GM23338 (cell line): Measurements from ENCODE around the gene NR4A1. TPM values are rescaled to one million over a fixed set of nuclear protein-coding genes. Genes with fewer than 3 reads are reported as not detected.

ENCODE experiments used
- ATAC-seq: fragments of 200-7000 bp; cut with Tn5 transposase; 3 replicates; pipeline ENCODE4 v1.9.1; 2020
- DNase-seq: peaks from one replicate; pipeline ENCODE4 v3.0.0-alpha.2; 2015; ENCODE audit warnings: low spot score
- H2AFZ ChIP-seq: fragments of 200-600 bp; sonication (generic); 2 replicates; pipeline ENCODE4 v1.8.0; 2016; ENCODE audit warnings: antibody characterized with exemption, mild to moderate bottlenecking, moderate library complexity
- H3F3A ChIP-seq: fragments of 200-600 bp; sonication (generic); replicated peaks from 2 replicates; pipeline ENCODE4 v1.8.0; 2017; ENCODE audit warnings: antibody characterized with exemption, mixed run types, low read depth
- H3K27ac ChIP-seq: fragments of 200-600 bp; sonication (generic); 2 replicates; pipeline ENCODE4 v1.6.1; 2016; ENCODE audit warnings: low read depth
- H3K27me3 ChIP-seq: fragments of 200-600 bp; sonication (generic); 2 replicates; pipeline ENCODE4 v1.8.0; 2016; ENCODE audit warnings: mild to moderate bottlenecking, mixed run types, moderate library complexity; ENCODE audit not compliant: insufficient read depth
- H3K36me3 ChIP-seq: fragments of 200-600 bp; sonication (generic); 2 replicates; pipeline ENCODE4 v1.8.0; 2016; ENCODE audit warnings: mild to moderate bottlenecking; ENCODE audit not compliant: insufficient read depth
- H3K4me1 ChIP-seq: fragments of 200-600 bp; sonication (generic); 2 replicates; pipeline ENCODE4 v1.8.0; 2016; ENCODE audit warnings: mild to moderate bottlenecking, moderate library complexity; ENCODE audit not compliant: insufficient read depth
- H3K4me2 ChIP-seq: fragments of 200-600 bp; sonication (generic); 2 replicates; pipeline ENCODE4 v1.7.1; 2017; ENCODE audit warnings: mixed run types
- H3K4me3 ChIP-seq: fragments of 200-600 bp; sonication (generic); 2 replicates; pipeline ENCODE4 v1.6.1; 2016; ENCODE audit warnings: mixed run types
- H3K79me2 ChIP-seq: fragments of 200-600 bp; sonication (generic); replicated peaks from 2 replicates; pipeline ENCODE4 v1.8.0; 2017; ENCODE audit warnings: mild to moderate bottlenecking; ENCODE audit not compliant: insufficient read depth
- H3K9me2 ChIP-seq: fragments of 200-600 bp; sonication (generic); 2 replicates; pipeline ENCODE4 v1.8.0; 2017; ENCODE audit not compliant: insufficient read depth
- H4K20me1 ChIP-seq: fragments of 200-600 bp; sonication (generic); replicated peaks from 2 replicates; pipeline ENCODE4 v1.8.0; 2017; ENCODE audit warnings: mild to moderate bottlenecking; ENCODE audit not compliant: insufficient read depth
- H3K27ac Mint-ChIP-seq: 2 replicates; pipeline ENCODE4 v1.8.0; 2020; ENCODE audit warnings: inconsistent platforms, mild to moderate bottlenecking, moderate library complexity, mixed read lengths
- H3K27me3 Mint-ChIP-seq: 3 replicates; pipeline ENCODE4 v1.8.0; 2022; ENCODE audit warnings: low read depth, mild to moderate bottlenecking, moderate library complexity, mixed read lengths, inconsistent platforms; ENCODE audit not compliant: insufficient read depth, poor library complexity
- H3K36me3 Mint-ChIP-seq: 3 replicates; pipeline ENCODE4 v1.8.0; 2021; ENCODE audit warnings: low read depth, mild to moderate bottlenecking, inconsistent platforms, moderate library complexity, mixed read lengths
- H3K4me1 Mint-ChIP-seq: 3 replicates; pipeline ENCODE4 v1.8.0; 2020; ENCODE audit warnings: mild to moderate bottlenecking, inconsistent platforms, mixed read lengths
- H3K4me3 Mint-ChIP-seq: 3 replicates; pipeline ENCODE4 v1.8.0; 2021; ENCODE audit warnings: moderate library complexity, mild to moderate bottlenecking, inconsistent platforms, mixed read lengths
- H3K9me3 Mint-ChIP-seq: 3 replicates; pipeline ENCODE4 v1.8.0; 2020; ENCODE audit warnings: moderate library complexity, mild to moderate bottlenecking, inconsistent platforms, mixed read lengths
- CREB1 ChIP-seq: fragments of 250-450 bp; sonication (Bioruptor Pico); IDR thresholded peaks from 2 replicates; pipeline ENCODE4 v1.5.0; 2020; ENCODE audit warnings: low read depth, mild to moderate bottlenecking, moderate library complexity
- EZH2 ChIP-seq: fragments of 200-600 bp; sonication (generic); IDR thresholded peaks from one replicate; pipeline ENCODE4 v1.8.0; 2017; ENCODE audit warnings: antibody characterized with exemption, mild to moderate bottlenecking, low read depth; ENCODE audit not compliant: unreplicated experiment
- EZH2phosphoT487 ChIP-seq: fragments of 200-600 bp; sonication (generic); IDR thresholded peaks from one replicate; pipeline ENCODE4 v1.8.1; 2018; ENCODE audit warnings: antibody characterized with exemption; ENCODE audit not compliant: unreplicated experiment
- JUNB ChIP-seq: IDR thresholded peaks from one replicate; pipeline ENCODE4 v1.6.1; 2016; ENCODE audit warnings: antibody characterized with exemption; ENCODE audit not compliant: unreplicated experiment
- NANOG ChIP-seq: IDR thresholded peaks from 2 replicates; pipeline ENCODE4 v1.6.1; 2016; ENCODE audit warnings: antibody characterized with exemption, borderline replicate concordance
- POLR2AphosphoS5 ChIP-seq: IDR thresholded peaks from 2 replicates; pipeline ENCODE4 v1.6.1; 2016; ENCODE audit warnings: antibody characterized with exemption, low read depth
- STAT1 ChIP-seq: IDR thresholded peaks from one replicate; pipeline ENCODE4 v1.6.1; 2016; ENCODE audit warnings: antibody characterized with exemption; ENCODE audit not compliant: unreplicated experiment
- ZNF114 ChIP-seq: fragments of 250-450 bp; sonication (Bioruptor Pico); IDR thresholded peaks from 2 replicates; pipeline ENCODE4 v1.5.0; 2020; ENCODE audit warnings: mild to moderate bottlenecking, moderate library complexity
- ZNF331 ChIP-seq: fragments of 250-450 bp; sonication (Bioruptor Pico); IDR thresholded peaks from 2 replicates; pipeline ENCODE4 v1.5.0; 2020; ENCODE audit warnings: low read depth, mild to moderate bottlenecking, moderate library complexity
- polyA plus RNA-seq: library from polyadenylated mRNA; unstranded; fragments of >200 nt; fragmentation: Nextera tagmentation; extraction: Ambion mirVana; gene quantifications from 2 replicates; pipeline ENCODE4 v1.2.1, GENCODE V29; 2016
- total RNA-seq: library from RNA; depleted of rRNA; stranded (reverse); fragments of >200 nt; shearing (Covaris generic); gene quantifications from 2 replicates; pipeline ENCODE4 v1.2.3, GENCODE V29; 2014
- TF ChIP-seq, protein P1 (sequence below): fragments of 250-450 bp; sonication (Bioruptor Pico); IDR thresholded peaks from 2 replicates; pipeline ENCODE4 v1.5.0; 2020; ENCODE audit warnings: mild to moderate bottlenecking, moderate library complexity
- TF ChIP-seq, protein P2 (sequence below): IDR thresholded peaks from one replicate; pipeline ENCODE4 v1.6.1; 2018; ENCODE audit warnings: antibody characterized with exemption; ENCODE audit not compliant: unreplicated experiment
- TF ChIP-seq, protein P3 (sequence below), 2 experiments: fragments of 200-600 bp in 1 of 2; sonication (generic) in 1 of 2; conservative IDR thresholded peaks; 2 replicates each; pipeline versions ENCODE4 v1.5.1 to v1.6.1; 2016 to 2017; ENCODE audit warnings: antibody characterized with exemption in 2 of 2, low read depth in 2 of 2, mild to moderate bottlenecking in 2 of 2, moderate library complexity in 1 of 2
- TF ChIP-seq, protein P4 (sequence below): IDR thresholded peaks from 2 replicates; pipeline ENCODE4 v1.6.1; 2016; ENCODE audit warnings: antibody characterized with exemption

Gene NR4A1
- total and polyA plus RNA-seq, 2 experiments from 2014 or later: 7.5 to 19.1 TPM

DNA sequence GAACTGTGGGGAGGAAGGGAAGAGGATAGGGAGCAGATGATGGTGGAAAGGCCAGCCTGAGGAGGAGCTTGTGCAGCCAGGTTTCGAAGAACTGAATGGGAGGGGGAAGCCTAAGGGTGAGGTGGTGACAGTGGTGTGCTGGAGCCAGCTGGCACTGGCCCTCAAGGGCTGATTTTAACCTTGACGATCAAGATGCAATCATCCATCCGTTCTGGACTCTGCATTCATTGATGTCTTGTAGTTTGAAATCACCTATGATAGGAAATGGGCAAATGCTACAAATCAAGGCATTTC lies 15.8 kb downstream of the NR4A1 start:
- Mint-ChIP-seq H3K4me3 (no peak overlapping the region), H3K9me3 (no peaks in the 10 kb centered on the region), H3K27ac (no peak overlapping the region), H3K36me3 (no peaks in the 10 kb centered on the region; the same call in 1 of the 3 replicates), H3K27me3 (peaks cover 16% of the 10 kb centered on the region), H3K4me1 (peaks cover 17% of the 10 kb centered on the region)
- TF ChIP-seq POLR2AphosphoS5 (no peak), CREB1 (CRISPR knock-in tag) (no peak), EZH2phosphoT487 (no peak), STAT1 (no peak), ZNF114 (no peak), ZNF331 (CRISPR knock-in tag) (no peak), NANOG (no peak), JUNB (no peak), EZH2 (no peak)
- TF ChIP-seq, protein P1, sequence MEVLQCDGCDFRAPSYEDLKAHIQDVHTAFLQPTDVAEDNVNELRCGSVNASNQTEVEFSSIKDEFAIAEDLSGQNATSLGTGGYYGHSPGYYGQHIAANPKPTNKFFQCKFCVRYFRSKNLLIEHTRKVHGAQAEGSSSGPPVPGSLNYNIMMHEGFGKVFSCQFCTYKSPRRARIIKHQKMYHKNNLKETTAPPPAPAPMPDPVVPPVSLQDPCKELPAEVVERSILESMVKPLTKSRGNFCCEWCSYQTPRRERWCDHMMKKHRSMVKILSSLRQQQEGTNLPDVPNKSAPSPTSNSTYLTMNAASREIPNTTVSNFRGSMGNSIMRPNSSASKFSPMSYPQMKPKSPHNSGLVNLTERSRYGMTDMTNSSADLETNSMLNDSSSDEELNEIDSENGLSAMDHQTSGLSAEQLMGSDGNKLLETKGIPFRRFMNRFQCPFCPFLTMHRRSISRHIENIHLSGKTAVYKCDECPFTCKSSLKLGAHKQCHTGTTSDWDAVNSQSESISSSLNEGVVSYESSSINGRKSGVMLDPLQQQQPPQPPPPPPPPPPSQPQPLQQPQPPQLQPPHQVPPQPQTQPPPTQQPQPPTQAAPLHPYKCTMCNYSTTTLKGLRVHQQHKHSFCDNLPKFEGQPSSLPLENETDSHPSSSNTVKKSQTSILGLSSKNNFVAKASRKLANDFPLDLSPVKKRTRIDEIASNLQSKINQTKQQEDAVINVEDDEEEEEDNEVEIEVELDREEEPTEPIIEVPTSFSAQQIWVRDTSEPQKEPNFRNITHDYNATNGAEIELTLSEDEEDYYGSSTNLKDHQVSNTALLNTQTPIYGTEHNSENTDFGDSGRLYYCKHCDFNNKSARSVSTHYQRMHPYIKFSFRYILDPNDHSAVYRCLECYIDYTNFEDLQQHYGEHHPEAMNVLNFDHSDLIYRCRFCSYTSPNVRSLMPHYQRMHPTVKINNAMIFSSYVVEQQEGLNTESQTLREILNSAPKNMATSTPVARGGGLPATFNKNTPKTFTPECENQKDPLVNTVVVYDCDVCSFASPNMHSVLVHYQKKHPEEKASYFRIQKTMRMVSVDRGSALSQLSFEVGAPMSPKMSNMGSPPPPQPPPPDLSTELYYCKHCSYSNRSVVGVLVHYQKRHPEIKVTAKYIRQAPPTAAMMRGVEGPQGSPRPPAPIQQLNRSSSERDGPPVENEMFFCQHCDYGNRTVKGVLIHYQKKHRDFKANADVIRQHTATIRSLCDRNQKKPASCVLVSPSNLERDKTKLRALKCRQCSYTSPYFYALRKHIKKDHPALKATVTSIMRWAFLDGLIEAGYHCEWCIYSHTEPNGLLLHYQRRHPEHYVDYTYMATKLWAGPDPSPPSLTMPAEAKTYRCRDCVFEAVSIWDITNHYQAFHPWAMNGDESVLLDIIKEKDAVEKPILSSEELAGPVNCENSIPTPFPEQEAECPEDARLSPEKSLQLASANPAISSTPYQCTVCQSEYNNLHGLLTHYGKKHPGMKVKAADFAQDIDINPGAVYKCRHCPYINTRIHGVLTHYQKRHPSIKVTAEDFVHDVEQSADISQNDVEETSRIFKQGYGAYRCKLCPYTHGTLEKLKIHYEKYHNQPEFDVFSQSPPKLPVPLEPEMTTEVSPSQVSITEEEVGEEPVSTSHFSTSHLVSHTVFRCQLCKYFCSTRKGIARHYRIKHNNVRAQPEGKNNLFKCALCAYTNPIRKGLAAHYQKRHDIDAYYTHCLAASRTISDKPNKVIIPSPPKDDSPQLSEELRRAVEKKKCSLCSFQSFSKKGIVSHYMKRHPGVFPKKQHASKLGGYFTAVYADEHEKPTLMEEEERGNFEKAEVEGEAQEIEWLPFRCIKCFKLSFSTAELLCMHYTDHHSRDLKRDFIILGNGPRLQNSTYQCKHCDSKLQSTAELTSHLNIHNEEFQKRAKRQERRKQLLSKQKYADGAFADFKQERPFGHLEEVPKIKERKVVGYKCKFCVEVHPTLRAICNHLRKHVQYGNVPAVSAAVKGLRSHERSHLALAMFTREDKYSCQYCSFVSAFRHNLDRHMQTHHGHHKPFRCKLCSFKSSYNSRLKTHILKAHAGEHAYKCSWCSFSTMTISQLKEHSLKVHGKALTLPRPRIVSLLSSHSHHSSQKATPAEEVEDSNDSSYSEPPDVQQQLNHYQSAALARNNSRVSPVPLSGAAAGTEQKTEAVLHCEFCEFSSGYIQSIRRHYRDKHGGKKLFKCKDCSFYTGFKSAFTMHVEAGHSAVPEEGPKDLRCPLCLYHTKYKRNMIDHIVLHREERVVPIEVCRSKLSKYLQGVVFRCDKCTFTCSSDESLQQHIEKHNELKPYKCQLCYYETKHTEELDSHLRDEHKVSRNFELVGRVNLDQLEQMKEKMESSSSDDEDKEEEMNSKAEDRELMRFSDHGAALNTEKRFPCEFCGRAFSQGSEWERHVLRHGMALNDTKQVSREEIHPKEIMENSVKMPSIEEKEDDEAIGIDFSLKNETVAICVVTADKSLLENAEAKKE (CRISPR knock-in tag): no peak
- TF ChIP-seq, protein P2, sequence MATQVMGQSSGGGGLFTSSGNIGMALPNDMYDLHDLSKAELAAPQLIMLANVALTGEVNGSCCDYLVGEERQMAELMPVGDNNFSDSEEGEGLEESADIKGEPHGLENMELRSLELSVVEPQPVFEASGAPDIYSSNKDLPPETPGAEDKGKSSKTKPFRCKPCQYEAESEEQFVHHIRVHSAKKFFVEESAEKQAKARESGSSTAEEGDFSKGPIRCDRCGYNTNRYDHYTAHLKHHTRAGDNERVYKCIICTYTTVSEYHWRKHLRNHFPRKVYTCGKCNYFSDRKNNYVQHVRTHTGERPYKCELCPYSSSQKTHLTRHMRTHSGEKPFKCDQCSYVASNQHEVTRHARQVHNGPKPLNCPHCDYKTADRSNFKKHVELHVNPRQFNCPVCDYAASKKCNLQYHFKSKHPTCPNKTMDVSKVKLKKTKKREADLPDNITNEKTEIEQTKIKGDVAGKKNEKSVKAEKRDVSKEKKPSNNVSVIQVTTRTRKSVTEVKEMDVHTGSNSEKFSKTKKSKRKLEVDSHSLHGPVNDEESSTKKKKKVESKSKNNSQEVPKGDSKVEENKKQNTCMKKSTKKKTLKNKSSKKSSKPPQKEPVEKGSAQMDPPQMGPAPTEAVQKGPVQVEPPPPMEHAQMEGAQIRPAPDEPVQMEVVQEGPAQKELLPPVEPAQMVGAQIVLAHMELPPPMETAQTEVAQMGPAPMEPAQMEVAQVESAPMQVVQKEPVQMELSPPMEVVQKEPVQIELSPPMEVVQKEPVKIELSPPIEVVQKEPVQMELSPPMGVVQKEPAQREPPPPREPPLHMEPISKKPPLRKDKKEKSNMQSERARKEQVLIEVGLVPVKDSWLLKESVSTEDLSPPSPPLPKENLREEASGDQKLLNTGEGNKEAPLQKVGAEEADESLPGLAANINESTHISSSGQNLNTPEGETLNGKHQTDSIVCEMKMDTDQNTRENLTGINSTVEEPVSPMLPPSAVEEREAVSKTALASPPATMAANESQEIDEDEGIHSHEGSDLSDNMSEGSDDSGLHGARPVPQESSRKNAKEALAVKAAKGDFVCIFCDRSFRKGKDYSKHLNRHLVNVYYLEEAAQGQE: no peak
- TF ChIP-seq, protein P3, sequence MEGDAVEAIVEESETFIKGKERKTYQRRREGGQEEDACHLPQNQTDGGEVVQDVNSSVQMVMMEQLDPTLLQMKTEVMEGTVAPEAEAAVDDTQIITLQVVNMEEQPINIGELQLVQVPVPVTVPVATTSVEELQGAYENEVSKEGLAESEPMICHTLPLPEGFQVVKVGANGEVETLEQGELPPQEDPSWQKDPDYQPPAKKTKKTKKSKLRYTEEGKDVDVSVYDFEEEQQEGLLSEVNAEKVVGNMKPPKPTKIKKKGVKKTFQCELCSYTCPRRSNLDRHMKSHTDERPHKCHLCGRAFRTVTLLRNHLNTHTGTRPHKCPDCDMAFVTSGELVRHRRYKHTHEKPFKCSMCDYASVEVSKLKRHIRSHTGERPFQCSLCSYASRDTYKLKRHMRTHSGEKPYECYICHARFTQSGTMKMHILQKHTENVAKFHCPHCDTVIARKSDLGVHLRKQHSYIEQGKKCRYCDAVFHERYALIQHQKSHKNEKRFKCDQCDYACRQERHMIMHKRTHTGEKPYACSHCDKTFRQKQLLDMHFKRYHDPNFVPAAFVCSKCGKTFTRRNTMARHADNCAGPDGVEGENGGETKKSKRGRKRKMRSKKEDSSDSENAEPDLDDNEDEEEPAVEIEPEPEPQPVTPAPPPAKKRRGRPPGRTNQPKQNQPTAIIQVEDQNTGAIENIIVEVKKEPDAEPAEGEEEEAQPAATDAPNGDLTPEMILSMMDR (conservative IDR thresholded peaks at IDR 0.05; ENCODE audit: low read depth in 2 of 2): no peak
- TF ChIP-seq, protein P4, sequence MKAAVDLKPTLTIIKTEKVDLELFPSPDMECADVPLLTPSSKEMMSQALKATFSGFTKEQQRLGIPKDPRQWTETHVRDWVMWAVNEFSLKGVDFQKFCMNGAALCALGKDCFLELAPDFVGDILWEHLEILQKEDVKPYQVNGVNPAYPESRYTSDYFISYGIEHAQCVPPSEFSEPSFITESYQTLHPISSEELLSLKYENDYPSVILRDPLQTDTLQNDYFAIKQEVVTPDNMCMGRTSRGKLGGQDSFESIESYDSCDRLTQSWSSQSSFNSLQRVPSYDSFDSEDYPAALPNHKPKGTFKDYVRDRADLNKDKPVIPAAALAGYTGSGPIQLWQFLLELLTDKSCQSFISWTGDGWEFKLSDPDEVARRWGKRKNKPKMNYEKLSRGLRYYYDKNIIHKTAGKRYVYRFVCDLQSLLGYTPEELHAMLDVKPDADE: no peak
- H3K4me2 ChIP-seq: no peak overlapping the region
- no peak overlapping the region for H3K4me3 ChIP-seq
- H3K4me1 ChIP-seq: peaks cover 4% of the 10 kb centered on the region
- H3K27ac ChIP-seq: no peak overlapping the region
- DNase-seq (no peak), ATAC-seq (no peak)
- no peaks in the 10 kb centered on the region for H3K27me3 ChIP-seq
- no peaks in the 10 kb centered on the region; the same call in 1 of the 2 replicates for H3F3A ChIP-seq
- H4K20me1 ChIP-seq: peaks cover 15% of the 10 kb centered on the region
- no peaks in the 10 kb centered on the region for H3K9me2 ChIP-seq
- no peaks in the 10 kb centered on the region for H3K36me3 ChIP-seq
- peaks cover 22% of the 10 kb centered on the region for H3K79me2 ChIP-seq
- no peak overlapping the region; the same call in 1 of the 2 replicates for H2AFZ ChIP-seq
